K562 (cell line): ENCODE data around the gene S100A10. TPM values are rescaled to one million over a fixed set of nuclear protein-coding genes. Genes with fewer than 3 reads are reported as not detected.

Experiments
- ATAC-seq: fragments of 200-7000 bp; cut with Tn5 transposase; 3 replicates; pipeline ENCODE4 v1.9.1; 2020; ENCODE audit warnings: moderate library complexity
- BruUV-seq: library from RNA; stranded (reverse); fragments of 400-500 nt; replicated peaks from 2 replicates; lab custom pipeline; 2021; lab: Mats Ljungman, UMichigan
- CTCF ChIA-PET: fragments of 300-600 bp; formaldehyde crosslinking; extraction: SDS; loops from one replicate; lab custom pipeline; 2021; ENCODE audit warnings: low intra/inter-chr PET ratio; lab: Yijun Ruan, JAX
- POLR2A ChIA-PET: fragments of 300-600, 350-650 bp; sonication (Branson Sonifier 250); formaldehyde crosslinking; extraction: SDS; loops from one replicate; lab custom pipeline; 2021; ENCODE audit warnings: antibody characterized with exemption, inconsistent platforms; lab: Yijun Ruan, JAX
- DNase-seq, 4 experiments: peaks; one replicate each; pipeline versions ENCODE4 v3.0.0 to v3.0.0-alpha.2; 2011 to 2018; ENCODE audit warnings: low spot score in 3 of 4, mixed read lengths in 3 of 4; ENCODE audit errors: extremely low read depth in 1 of 4
- FAIRE-seq: peaks from 2 replicates; lab custom pipeline; 2011; peaks lifted over from hg19 to GRCh38; lab: Jason Lieb, UNC
- H2AFZ ChIP-seq: 2 replicates; pipeline ENCODE4 v1.6.0; 2011; ENCODE audit warnings: low read depth, low read length, control low read depth, inconsistent platforms
- H3K27ac ChIP-seq: fragments of 200-600 bp; 3 replicates; pipeline ENCODE4 v1.8.0; 2011; ENCODE audit warnings: low read depth, mild to moderate bottlenecking, control low read depth, inconsistent platforms, low read length, moderate library complexity, mixed read lengths; ENCODE audit errors: extremely low read depth
- H3K27me3 ChIP-seq, 2 experiments: fragments of 300-600 bp in 1 of 2; 2 replicates in 1 of 2; 3 replicates in 1 of 2; pipeline versions ENCODE4 v1.6.0 to v1.8.0; 2011; ENCODE audit warnings: inconsistent platforms in 2 of 2, low read length in 2 of 2, mild to moderate bottlenecking in 1 of 2, mixed read lengths in 1 of 2, moderate library complexity in 1 of 2; ENCODE audit not compliant: control insufficient read depth in 2 of 2, insufficient read depth in 2 of 2
- H3K36me3 ChIP-seq: fragments of 300-600 bp; 3 replicates; pipeline ENCODE4 v1.8.0; 2011; ENCODE audit warnings: mild to moderate bottlenecking, low read length, inconsistent platforms; ENCODE audit not compliant: control insufficient read depth, insufficient read depth
- H3K4me1 ChIP-seq, 2 experiments: fragments of 200-600 bp in 1 of 2; replicated peaks in 1 of 2; 2 replicates in 1 of 2; 3 replicates in 1 of 2; pipeline versions ENCODE4 v1.5.1 to v1.8.0; 2011; ENCODE audit warnings: inconsistent platforms in 2 of 2, low read length in 2 of 2, mild to moderate bottlenecking in 1 of 2, mixed read lengths in 1 of 2, moderate library complexity in 1 of 2; ENCODE audit not compliant: control insufficient read depth in 2 of 2, insufficient read depth in 2 of 2
- H3K4me2 ChIP-seq: 2 replicates; pipeline ENCODE4 v1.6.1; 2011; ENCODE audit warnings: low read length, control low read depth, inconsistent platforms, mixed read lengths; ENCODE audit not compliant: insufficient read depth
- H3K4me3 ChIP-seq: fragments of 200-600 bp; sonication (generic), shearing (Covaris generic); 2 replicates; pipeline ENCODE4 v1.5.1; 2016; ENCODE audit warnings: control low read depth, inconsistent platforms
- H3K79me2 ChIP-seq: fragments of 200-600 bp; 3 replicates; pipeline ENCODE4 v1.8.0; 2011; ENCODE audit warnings: low read length, inconsistent platforms; ENCODE audit not compliant: control insufficient read depth, insufficient read depth
- H3K9ac ChIP-seq, 2 experiments: 2 replicates each; pipeline versions ENCODE4 v1.6.0 to v1.6.1; 2011; ENCODE audit warnings: low read depth in 2 of 2, low read length in 2 of 2, control low read depth in 1 of 2, inconsistent platforms in 1 of 2, mild to moderate bottlenecking in 1 of 2, mixed read lengths in 1 of 2; ENCODE audit not compliant: insufficient read depth in 1 of 2
- H3K9me1 ChIP-seq: one replicate; pipeline ENCODE4 v1.6.0; 2011; ENCODE audit warnings: inconsistent platforms, mild to moderate bottlenecking, low read length, moderate library complexity; ENCODE audit not compliant: control insufficient read depth, insufficient read depth
- H3K9me3 ChIP-seq: replicated peaks from 2 replicates; pipeline ENCODE4 v1.5.1; 2011; ENCODE audit warnings: low read depth, low read length, inconsistent platforms; ENCODE audit not compliant: control insufficient read depth, insufficient read depth
- H4K20me1 ChIP-seq: replicated peaks from 2 replicates; pipeline ENCODE4 v1.6.1; 2011; ENCODE audit warnings: low read length, inconsistent platforms, mixed read lengths; ENCODE audit not compliant: control insufficient read depth, insufficient read depth
- ASH1L ChIP-seq: fragments of 450-650 bp; IDR thresholded peaks from 2 replicates; pipeline ENCODE4 v1.6.1; 2018; ENCODE audit warnings: borderline replicate concordance, mild to moderate bottlenecking, low read depth; ENCODE audit not compliant: partially characterized antibody
- BRD4 ChIP-seq: fragments of 200-600 bp; sonication (generic); IDR thresholded peaks from 2 replicates; pipeline ENCODE4 v1.6.1; 2017; ENCODE audit warnings: inconsistent platforms
- GABPA ChIP-seq: fragments of 200-800 bp; sonication (Bioruptor generic); conservative IDR thresholded peaks from 2 replicates; pipeline ENCODE4 v1.6.1; 2016; ENCODE audit warnings: low read depth, missing genetic modification characterization, missing compliant biosample characterization
- GATAD2A ChIP-seq: fragments of 450-650 bp; IDR thresholded peaks from 2 replicates; pipeline ENCODE4 v1.6.1; 2017
- HDAC1 ChIP-seq, 2 experiments: fragments of 450-650 bp; IDR thresholded peaks; 2 replicates each; pipeline ENCODE4 v1.6.1; 2016 to 2017; ENCODE audit warnings: inconsistent platforms in 1 of 2, mild to moderate bottlenecking in 1 of 2, moderate library complexity in 1 of 2
- MAZ ChIP-seq, 2 experiments: fragments of 450-650 bp in 1 of 2; sonication (generic) in 1 of 2; formaldehyde crosslinking; IDR thresholded peaks in 1 of 2; conservative IDR thresholded peaks in 1 of 2; 2 replicates each; pipeline versions ENCODE4 v1.4.0 to v1.5.0; 2020; ENCODE audit warnings: mild to moderate bottlenecking in 1 of 2, missing genetic modification reagents in 1 of 2
- NR2C2 ChIP-seq, 2 experiments: fragments of 200-800 bp in 1 of 2; sonication (Bioruptor generic) in 1 of 2; sonication (generic) in 1 of 2; formaldehyde crosslinking in 1 of 2; IDR thresholded peaks; 2 replicates each; pipeline versions ENCODE4 v1.6.1 to v1.8.0; 2016 to 2022; ENCODE audit warnings: mild to moderate bottlenecking in 1 of 2, missing compliant biosample characterization in 1 of 2, missing genetic modification characterization in 1 of 2, missing genetic modification reagents in 1 of 2
- RAD21 ChIP-seq, 2 experiments: fragments of 250-450 bp in 1 of 2; fragments of 450-650 bp in 1 of 2; sonication (Bioruptor Pico) in 1 of 2; formaldehyde crosslinking in 1 of 2; IDR thresholded peaks in 1 of 2; conservative IDR thresholded peaks in 1 of 2; 2 replicates each; pipeline versions ENCODE4 v1.4.0 to v1.8.0; 2020 to 2022; ENCODE audit warnings: mild to moderate bottlenecking in 2 of 2, moderate library complexity in 1 of 2
- SAP30 ChIP-seq: fragments of 200-600 bp; sonication (generic); IDR thresholded peaks from 2 replicates; pipeline ENCODE4 v1.6.1; 2012; ENCODE audit warnings: borderline replicate concordance, low read depth, mild to moderate bottlenecking, moderate library complexity, low read length, control low read depth, inconsistent platforms; ENCODE audit not compliant: insufficient read depth, poor library complexity, severe bottlenecking
- SMARCA5 ChIP-seq: fragments of 450-650 bp; IDR thresholded peaks from 2 replicates; pipeline ENCODE4 v1.6.1; 2016
- SNIP1 ChIP-seq: fragments of 450-650 bp; IDR thresholded peaks from 2 replicates; pipeline ENCODE4 v1.7.1; 2017; ENCODE audit warnings: low read depth, mild to moderate bottlenecking
- ZNF121 ChIP-seq: sonication (generic); formaldehyde crosslinking; conservative IDR thresholded peaks from 2 replicates; pipeline ENCODE4 v1.8.0; 2022; ENCODE audit warnings: missing genetic modification reagents
- WGBS: fragments of 100-300 bp; shearing (Covaris generic); methylation state at CpG from one replicate; pipeline ENCODE4 v1.1.6; 2016; ENCODE audit warnings: low coverage, mixed read lengths; ENCODE audit not compliant: insufficient coverage; ENCODE audit errors: missing lambda C conversion rate; 5-methylcytosine and 5-hydroxymethylcytosine counted together
- in situ Hi-C: fragments of 300-500 bp; cut with MboI; formaldehyde crosslinking; loops from 4 replicates; pipeline ENCODE4 v1.15.0; 2018; ENCODE audit warnings: inconsistent platforms, mixed read lengths
- intact Hi-C: fragments of 100-400 bp; cut with micrococcal nuclease; formaldehyde crosslinking; loops from 2 replicates; pipeline ENCODE4 v1.14.2; 2022
- polyA plus RNA-seq, 8 experiments: library from polyadenylated mRNA; depleted of rRNA in 4 of 8; stranded (reverse) in 5 of 8; unstranded in 3 of 8; fragments of >200 nt; fragmentation: Nextera tagmentation in 2 of 8; fragmentation: Illumina TruSeq in 1 of 8; extraction: Ambion mirVana in 2 of 8; extraction: Trizol in 1 of 8; gene quantifications; 2 replicates each; pipeline versions ENCODE4 v1.2.1 to v1.2.3, GENCODE V29; 2011 to 2014; ENCODE audit warnings: inconsistent platforms in 1 of 8, missing spikeins in 1 of 8
- total RNA-seq, 7 experiments: library from RNA; depleted of rRNA in 6 of 7; stranded (reverse); fragments of >200 nt in 6 of 7; fragmentation: Illumina TruSeq in 2 of 7; extraction: Trizol in 2 of 7; gene quantifications; 2 replicates each; pipeline versions ENCODE4 v1.2.1 to v1.2.3, GENCODE V29; 2011 to 2021; ENCODE audit warnings: low replicate concordance in 1 of 7
- TF ChIP-seq, protein P1 (sequence below): fragments of 450-650 bp; formaldehyde crosslinking; IDR thresholded peaks from 2 replicates; pipeline ENCODE4 v1.4.0; 2020; ENCODE audit warnings: mild to moderate bottlenecking, moderate library complexity

S100A10 gene
- total and polyA plus RNA-seq, 9 of the 15 experiments (the other 6 are each of a cell fraction or from before 2014, with no cell fraction given) = 0.32 to 1.6 (median 0.50) TPM; not detected in 3

- TF ChIP-seq RAD21 (CRISPR knock-in tag; conservative IDR thresholded peaks at IDR 0.05 in 1 of 2, IDR thresholded peaks at IDR 0.05 in 1 of 2) = 0 out of 4 replicates have a peak, but pooled peaks of 1 of the 2 experiments have one; percentile 7
Measured at GRCh38 chr1:152018537-152018936, 24.9 kb upstream of the S100A10 start (continued).

GRCh38 chr1:152015766-152016165 is 22.1 kb upstream of the S100A10 start:
- no peaks in the 10 kb centered on the region for H3K79me2 ChIP-seq
- H3K27ac ChIP-seq = no peak overlapping the region
- intact Hi-C loops = no loop called here
- H3K9me1 ChIP-seq = no peaks in the 10 kb centered on the region
- H3K9ac ChIP-seq = no peak overlapping the region
- no peak for FAIRE-seq
- no peak overlapping the region for H2AFZ ChIP-seq
- H4K20me1 ChIP-seq = no peaks in the 10 kb centered on the region
- no peaks in the 10 kb centered on the region for H3K9me3 ChIP-seq
- TF ChIP-seq ZNF121 (CRISPR knock-in tag) (no peak), NR2C2 (CRISPR knock-in tag; IDR thresholded peaks at IDR 0.05) (no peak), NR2C2 (tag; IDR thresholded peaks at IDR 0.05) (no peak), SMARCA5 (no peak), GATAD2A (no peak), BRD4 (no peak), SNIP1 (no peak), HDAC1 (IDR thresholded peaks at IDR 0.05) (no peak), SAP30 (no peak), ASH1L (no peak), MAZ (CRISPR knock-in tag; conservative IDR thresholded peaks at IDR 0.05 in 1 of 2, IDR thresholded peaks at IDR 0.05 in 1 of 2) (no peak), GABPA (tag) (no peak)
- TF ChIP-seq, protein P1, sequence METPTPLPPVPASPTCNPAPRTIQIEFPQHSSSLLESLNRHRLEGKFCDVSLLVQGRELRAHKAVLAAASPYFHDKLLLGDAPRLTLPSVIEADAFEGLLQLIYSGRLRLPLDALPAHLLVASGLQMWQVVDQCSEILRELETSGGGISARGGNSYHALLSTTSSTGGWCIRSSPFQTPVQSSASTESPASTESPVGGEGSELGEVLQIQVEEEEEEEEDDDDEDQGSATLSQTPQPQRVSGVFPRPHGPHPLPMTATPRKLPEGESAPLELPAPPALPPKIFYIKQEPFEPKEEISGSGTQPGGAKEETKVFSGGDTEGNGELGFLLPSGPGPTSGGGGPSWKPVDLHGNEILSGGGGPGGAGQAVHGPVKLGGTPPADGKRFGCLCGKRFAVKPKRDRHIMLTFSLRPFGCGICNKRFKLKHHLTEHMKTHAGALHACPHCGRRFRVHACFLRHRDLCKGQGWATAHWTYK = no peak
- H3K4me1 ChIP-seq = no peaks in the 10 kb centered on the region
- ChIA-PET CTCF (no interaction called here), POLR2A (no interaction called here)
- WGBS = 2% methylated on average over 6 of the region's 6 CpGs
- no peak for ATAC-seq
- no peaks in the 10 kb centered on the region for H3K36me3 ChIP-seq
- in situ Hi-C loops = no loop called here
- no TSS peak for BruUV-seq
- no peak overlapping the region for H3K4me3 ChIP-seq
- H3K27me3 ChIP-seq = peaks cover 11 to 24% of the 10 kb centered on the region in 2 experiments; a peak in 3 of 5 replicates
- no peak for DNase-seq
- no peak overlapping the region for H3K4me2 ChIP-seq
